MCF 10A (cell line): ENCODE data around the gene ADARB2. TPM values are rescaled to one million over a fixed set of nuclear protein-coding genes. Genes with fewer than 3 reads are reported as not detected.
"Not testable (repeated sequence)": the region's sequence is repeated elsewhere in the genome, so short reads cannot be mapped to it uniquely, and the experiment has no call there.

Source experiments
- BruUV-seq: library from RNA; stranded (reverse); fragments of 400-500 nt; replicated peaks from 2 replicates; lab custom pipeline; 2021; lab: Mats Ljungman, UMichigan
- CTCF ChIA-PET: fragments of 300-600 bp; sonication (Branson Sonifier 250); formaldehyde crosslinking; extraction: SDS; loops from one replicate; lab custom pipeline; 2021; ENCODE audit warnings: antibody characterized with exemption, inconsistent platforms; lab: Yijun Ruan, JAX
- POLR2A ChIA-PET: fragments of 300-600, 350-650 bp; sonication (Branson Sonifier 250); formaldehyde crosslinking; extraction: SDS; loops from one replicate; lab custom pipeline; 2020; ENCODE audit warnings: antibody characterized with exemption, inconsistent platforms; lab: Yijun Ruan, JAX
- DNase-seq: peaks from one replicate; pipeline ENCODE4 v3.0.0-alpha.2; 2018; ENCODE audit not compliant: unreplicated experiment
- H3K27ac Mint-ChIP-seq: one replicate; pipeline ENCODE4 v1.8.0; 2022; ENCODE audit warnings: mild to moderate bottlenecking, low read depth, mixed read lengths; ENCODE audit not compliant: unreplicated experiment
- H3K27me3 Mint-ChIP-seq: one replicate; pipeline ENCODE4 v1.8.0; 2022; ENCODE audit warnings: mixed read lengths; ENCODE audit not compliant: insufficient read depth, unreplicated experiment
- H3K36me3 Mint-ChIP-seq: one replicate; pipeline ENCODE4 v1.8.0; 2022; ENCODE audit warnings: mild to moderate bottlenecking, moderate library complexity, mixed read lengths; ENCODE audit not compliant: insufficient read depth, unreplicated experiment
- H3K4me1 Mint-ChIP-seq: one replicate; pipeline ENCODE4 v1.8.0; 2022; ENCODE audit warnings: mixed read lengths; ENCODE audit not compliant: insufficient read depth, unreplicated experiment
- H3K4me3 Mint-ChIP-seq: one replicate; pipeline ENCODE4 v1.8.0; 2022; ENCODE audit warnings: mild to moderate bottlenecking, moderate library complexity, mixed read lengths; ENCODE audit not compliant: unreplicated experiment
- H3K9me3 Mint-ChIP-seq: one replicate; pipeline ENCODE4 v1.8.0; 2022; ENCODE audit warnings: mixed read lengths; ENCODE audit not compliant: unreplicated experiment
- intact Hi-C: fragments of 100-400 bp; cut with micrococcal nuclease; formaldehyde crosslinking; loops from 2 replicates; pipeline ENCODE4 v1.14.1; 2022
- total RNA-seq: library from RNA; stranded (reverse); gene quantifications from 2 replicates; pipeline ENCODE4 v1.2.3, GENCODE V29; 2022
- TF ChIP-seq, protein P1 (sequence below): fragments of 200-600 bp; IDR thresholded peaks from one replicate; pipeline ENCODE4 v1.8.0; 2022; ENCODE audit warnings: antibody characterized with exemption, mild to moderate bottlenecking; ENCODE audit not compliant: unreplicated experiment

The ADARB2 gene
- total RNA-seq, 1 experiment from 2014 or later = 0.96 TPM

DNA sequence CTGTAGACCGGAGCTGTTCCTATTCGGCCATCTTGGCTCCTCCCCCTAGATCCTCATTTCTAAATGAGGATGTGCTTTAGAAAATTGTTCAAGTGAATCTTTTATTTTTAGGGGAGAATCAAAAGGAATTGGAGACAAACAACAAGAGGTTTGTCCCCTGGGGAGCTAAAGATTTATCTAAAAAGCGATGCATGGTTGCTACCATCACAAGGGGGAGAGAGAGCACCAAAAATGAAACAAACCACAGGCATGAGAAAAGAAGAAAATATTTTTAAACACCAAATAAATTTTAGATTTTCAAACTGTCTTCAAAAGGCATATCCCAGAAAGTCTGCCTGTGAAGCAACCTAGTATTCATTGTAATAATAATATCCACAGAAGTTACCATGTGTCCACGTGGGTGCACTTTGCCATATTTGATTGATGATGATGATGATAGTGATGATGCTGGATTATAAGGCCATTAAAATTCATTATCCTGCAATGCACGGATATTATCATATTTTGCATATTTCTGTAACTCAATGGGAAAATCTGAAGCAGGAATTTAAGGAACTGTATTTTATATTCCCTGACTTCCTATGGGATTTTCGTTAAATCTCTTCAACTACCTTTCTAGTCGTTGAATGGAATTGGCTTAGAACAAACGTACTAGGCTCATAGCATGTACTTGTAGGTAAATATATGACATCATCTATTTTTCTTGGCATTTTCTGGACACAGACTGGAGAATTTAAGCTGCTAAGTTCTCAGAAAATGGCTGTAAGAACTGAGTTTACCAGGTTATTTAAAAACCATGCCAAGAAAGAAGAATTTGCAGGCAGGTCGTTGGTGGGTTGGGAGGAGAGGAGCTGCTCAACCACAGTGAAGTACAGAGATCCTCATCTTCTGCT, 509.6 kb downstream of the ADARB2 start:
- Mint-ChIP-seq H3K4me3 (no peak overlapping the region), H3K27me3 (peaks cover 26% of the 10 kb centered on the region), H3K36me3 (no peaks in the 10 kb centered on the region), H3K27ac (no peak overlapping the region), H3K9me3 (peaks cover 7% of the 10 kb centered on the region), H3K4me1 (no peaks in the 10 kb centered on the region)
- ChIA-PET CTCF (interaction anchor here (0.6 kb wide), 2 partner anchors 141 to 798 kb away, joined by 3 read pairs; no protein-coding TSS in a partner anchor), POLR2A (no interaction called here)
- BruUV-seq = no TSS peak
- intact Hi-C loops = no loop called here
- TF ChIP-seq, protein P1, sequence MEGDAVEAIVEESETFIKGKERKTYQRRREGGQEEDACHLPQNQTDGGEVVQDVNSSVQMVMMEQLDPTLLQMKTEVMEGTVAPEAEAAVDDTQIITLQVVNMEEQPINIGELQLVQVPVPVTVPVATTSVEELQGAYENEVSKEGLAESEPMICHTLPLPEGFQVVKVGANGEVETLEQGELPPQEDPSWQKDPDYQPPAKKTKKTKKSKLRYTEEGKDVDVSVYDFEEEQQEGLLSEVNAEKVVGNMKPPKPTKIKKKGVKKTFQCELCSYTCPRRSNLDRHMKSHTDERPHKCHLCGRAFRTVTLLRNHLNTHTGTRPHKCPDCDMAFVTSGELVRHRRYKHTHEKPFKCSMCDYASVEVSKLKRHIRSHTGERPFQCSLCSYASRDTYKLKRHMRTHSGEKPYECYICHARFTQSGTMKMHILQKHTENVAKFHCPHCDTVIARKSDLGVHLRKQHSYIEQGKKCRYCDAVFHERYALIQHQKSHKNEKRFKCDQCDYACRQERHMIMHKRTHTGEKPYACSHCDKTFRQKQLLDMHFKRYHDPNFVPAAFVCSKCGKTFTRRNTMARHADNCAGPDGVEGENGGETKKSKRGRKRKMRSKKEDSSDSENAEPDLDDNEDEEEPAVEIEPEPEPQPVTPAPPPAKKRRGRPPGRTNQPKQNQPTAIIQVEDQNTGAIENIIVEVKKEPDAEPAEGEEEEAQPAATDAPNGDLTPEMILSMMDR = peak; percentile 24
- no peak for DNase-seq

DNA sequence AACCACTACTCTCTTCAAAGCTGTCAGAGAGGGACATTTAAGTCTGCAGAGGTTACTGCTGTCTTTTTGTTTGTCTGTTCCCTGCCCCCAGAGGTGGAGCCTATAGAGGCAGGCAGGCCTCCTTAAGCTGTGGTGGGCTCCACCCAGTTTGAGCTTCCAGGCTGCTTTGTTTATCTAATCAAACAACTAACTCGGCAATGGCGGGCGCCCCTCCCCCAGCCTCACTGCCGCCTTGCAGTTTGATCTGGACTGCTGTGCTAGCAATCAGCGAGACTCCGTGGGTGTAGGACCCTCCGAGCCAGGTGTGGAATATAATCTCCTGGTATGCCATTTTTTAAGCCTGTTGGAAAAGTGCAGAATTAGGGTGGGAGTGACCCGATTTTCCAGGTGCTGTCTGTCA, 510.4 kb downstream of the ADARB2 start:
- POLR2A ChIA-PET, H3K36me3 Mint-ChIP-seq, H3K4me3 Mint-ChIP-seq, DNase-seq, H3K4me1 Mint-ChIP-seq, intact Hi-C loops, H3K27ac Mint-ChIP-seq, H3K9me3 Mint-ChIP-seq, BruUV-seq: not testable (repeated sequence)
- peaks cover 26% of the 10 kb centered on the region for H3K27me3 Mint-ChIP-seq
- CTCF ChIA-PET = interaction anchor here (0.6 kb wide), 2 partner anchors 142 to 799 kb away, joined by 3 read pairs; no protein-coding TSS in a partner anchor

DNA sequence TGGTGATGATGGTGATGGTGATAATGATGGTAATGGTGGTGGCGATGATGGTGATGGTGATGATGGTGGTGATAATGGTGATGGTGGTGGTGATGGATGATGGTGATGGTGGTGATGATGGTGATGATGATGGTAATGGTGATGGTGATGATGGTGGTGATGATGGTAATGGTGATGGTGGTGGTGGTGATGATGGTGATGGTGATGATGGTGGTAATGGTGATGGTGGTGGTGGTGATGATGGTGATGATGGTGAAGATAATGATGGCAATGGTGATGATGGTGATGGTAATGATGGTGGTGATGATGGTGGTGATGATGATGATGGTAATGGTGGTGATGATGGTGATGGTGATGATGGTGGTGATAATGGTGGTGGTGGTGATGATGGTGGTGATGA, 517.5 kb downstream of the ADARB2 start:
- DNase-seq, H3K36me3 Mint-ChIP-seq, POLR2A ChIA-PET, H3K9me3 Mint-ChIP-seq, intact Hi-C loops, H3K27ac Mint-ChIP-seq, H3K4me3 Mint-ChIP-seq, H3K27me3 Mint-ChIP-seq, H3K4me1 Mint-ChIP-seq, BruUV-seq: not testable (repeated sequence)
- CTCF ChIA-PET = interaction anchor here (0.6 kb wide), 1 partner anchor 205 kb away, joined by 3 read pairs; no protein-coding TSS in a partner anchor

DNA sequence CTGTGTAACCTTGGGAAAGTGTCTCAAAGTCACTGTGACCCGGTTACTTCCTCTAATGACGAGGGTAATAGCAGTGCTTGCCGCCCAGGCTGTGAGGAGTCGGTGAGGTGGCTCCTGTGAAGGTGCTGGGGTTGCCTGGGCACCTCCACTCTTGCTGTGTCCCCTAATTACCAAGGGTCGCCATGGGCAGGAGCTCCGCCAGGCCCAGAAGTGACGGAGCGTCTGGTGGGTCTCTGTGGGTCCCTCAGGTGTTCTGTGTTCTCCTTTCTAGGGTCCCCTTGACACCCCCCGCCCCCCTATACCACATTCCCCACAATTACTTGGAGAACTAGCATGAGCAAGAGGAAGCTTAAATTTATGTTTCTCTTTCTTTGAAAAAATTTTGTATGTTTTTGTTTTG, 519.7 kb downstream of the ADARB2 start:
- no peaks in the 10 kb centered on the region for H3K4me1 Mint-ChIP-seq
- no TSS peak for BruUV-seq
- intact Hi-C loops = no loop called here
- no peak for DNase-seq
- H3K27ac Mint-ChIP-seq = no peak overlapping the region
- TF ChIP-seq, protein P1 = no peak
- H3K9me3 Mint-ChIP-seq = no peaks in the 10 kb centered on the region
- POLR2A ChIA-PET = no interaction called here
- no peak overlapping the region for H3K4me3 Mint-ChIP-seq
- no peaks in the 10 kb centered on the region for H3K36me3 Mint-ChIP-seq
- peaks cover 10% of the 10 kb centered on the region for H3K27me3 Mint-ChIP-seq
- CTCF ChIA-PET = no interaction called here

DNA sequence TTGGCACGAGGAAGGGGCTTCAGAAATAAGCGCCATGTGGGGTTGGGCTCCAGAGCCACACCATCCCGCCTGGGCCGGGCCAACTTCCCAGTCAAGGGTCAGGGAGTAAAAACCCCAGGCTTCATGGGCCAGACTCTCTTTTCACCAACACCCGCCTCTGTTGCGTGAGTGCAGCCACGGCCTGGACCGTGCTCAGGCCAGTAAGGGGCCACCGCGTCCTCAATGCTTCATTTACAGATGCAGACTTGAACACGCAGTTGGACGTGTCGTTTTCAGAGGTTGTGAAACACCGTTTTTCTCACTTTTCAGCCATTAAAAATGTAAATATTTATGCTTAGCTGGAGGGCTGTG, 520.1 kb downstream of the ADARB2 start:
- POLR2A ChIA-PET = no interaction called here
- H3K27me3 Mint-ChIP-seq = peaks cover 14% of the 10 kb centered on the region
- H3K36me3 Mint-ChIP-seq = no peaks in the 10 kb centered on the region
- H3K27ac Mint-ChIP-seq = no peak overlapping the region
- no TSS peak for BruUV-seq
- CTCF ChIA-PET = no interaction called here
- intact Hi-C loops = no loop called here
- no peak overlapping the region for H3K4me3 Mint-ChIP-seq
- no peak for DNase-seq
- no peaks in the 10 kb centered on the region for H3K9me3 Mint-ChIP-seq
- TF ChIP-seq, protein P1 = no peak
- no peaks in the 10 kb centered on the region for H3K4me1 Mint-ChIP-seq
